ENCODE results near the gene TEAD1.

DNA sequence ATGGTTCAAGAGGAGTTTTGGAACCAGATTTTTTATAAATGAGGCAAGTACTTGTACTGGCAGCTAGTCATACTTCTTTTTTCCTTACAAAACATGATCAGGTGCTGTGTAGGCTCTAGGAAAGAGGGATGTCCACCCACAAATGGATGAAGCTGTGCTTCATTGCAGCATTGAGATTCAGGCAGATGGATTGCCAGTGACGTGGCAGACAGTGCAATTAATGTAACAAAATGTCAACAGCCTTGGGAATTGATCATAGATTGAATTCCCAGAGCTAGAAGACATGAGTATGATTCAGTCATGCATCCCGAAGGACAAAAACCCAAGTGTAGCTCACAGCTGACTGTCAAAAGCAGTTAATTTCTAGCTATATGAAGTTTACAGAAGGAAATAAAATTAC is 235.7 kb downstream of the TEAD1 start:
- TF ChIP-seq CTCF (conservative IDR thresholded peaks at IDR 0.05) (no peak), ZFX (IDR thresholded peaks at IDR 0.05) (no peak)
